ENCODE data around the gene GPR179.
"Not testable (repeated sequence)": the region's sequence is repeated elsewhere in the genome, so short reads cannot be mapped to it uniquely, and the experiment has no call there.

GPR179 gene

DNA sequence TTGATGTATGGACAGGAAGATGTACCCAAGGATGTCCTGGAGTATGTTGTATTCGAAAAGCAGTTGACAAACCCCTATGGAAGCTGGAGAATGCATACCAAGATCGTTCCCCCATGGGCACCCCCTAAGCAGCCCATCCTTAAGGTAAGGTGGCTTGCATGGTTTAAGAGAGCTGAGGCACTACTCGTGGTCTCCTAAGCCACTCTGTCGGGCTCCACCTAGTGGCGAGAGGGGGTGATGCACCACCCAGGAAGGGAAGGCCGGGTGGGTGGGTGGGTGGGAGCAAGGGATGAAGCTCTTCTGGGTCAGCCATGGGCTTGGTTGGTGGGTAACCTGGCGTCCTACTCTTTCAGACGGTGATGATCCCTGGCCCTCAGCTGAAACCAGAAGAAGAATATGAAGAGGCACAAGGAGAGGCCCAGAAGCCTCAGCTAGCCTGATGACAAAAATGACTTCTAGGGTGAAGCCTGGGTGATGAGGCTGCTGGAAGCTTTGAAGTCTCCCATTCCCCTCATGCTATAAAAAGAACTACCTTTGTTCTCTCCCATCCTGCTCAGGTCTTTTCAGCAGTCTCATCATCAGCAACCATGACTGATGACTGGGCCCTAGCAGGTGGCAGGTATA lies 21.5 kb downstream of the GPR179 start:
- peak; percentile 49 for DNase-seq (ENCODE audit: low read depth, low spot score)

DNA sequence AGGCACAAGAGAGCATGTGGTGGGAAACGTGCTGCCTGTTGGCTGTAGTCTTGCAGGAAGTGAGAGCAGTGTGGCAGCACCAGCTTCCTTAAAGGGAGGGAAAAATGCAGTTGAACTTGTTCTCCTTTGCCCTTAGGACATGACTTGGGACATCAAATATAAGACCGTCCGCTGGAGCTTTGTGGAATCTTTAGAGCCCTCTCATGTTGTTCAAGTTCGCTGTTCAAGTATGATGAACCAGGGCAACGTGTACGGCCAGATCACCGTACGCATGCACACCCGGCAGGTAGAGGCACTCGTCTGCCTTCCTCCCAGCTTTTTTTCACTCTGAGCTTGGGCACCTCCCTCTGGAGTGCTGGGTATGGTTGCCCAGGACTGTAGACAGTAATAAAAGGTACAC lies 23.3 kb downstream of the GPR179 start:
- peak; percentile 67 for DNase-seq (ENCODE audit: low read depth, low spot score)

DNA sequence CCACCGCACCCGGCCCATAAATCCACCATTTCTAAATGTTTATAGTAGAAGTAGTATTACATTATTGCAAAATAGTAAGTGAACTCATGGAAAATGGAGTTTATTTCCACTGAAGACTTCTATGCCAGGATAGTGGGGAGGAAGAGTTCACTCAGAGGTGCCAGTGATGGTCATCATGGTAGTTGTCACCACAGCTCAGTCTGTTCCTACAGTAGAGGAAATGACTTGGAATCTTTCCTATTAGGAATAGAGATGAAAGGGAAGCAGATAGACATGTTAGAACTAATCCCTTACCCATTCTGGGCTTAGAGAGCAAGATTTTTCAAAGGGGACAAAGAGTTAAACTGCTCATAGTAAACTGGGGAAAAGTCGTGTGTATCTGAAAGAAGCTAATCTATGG lies 26.7 kb downstream of the GPR179 start:
- DNase-seq (ENCODE audit: low read depth, low spot score): no peak

DNA sequence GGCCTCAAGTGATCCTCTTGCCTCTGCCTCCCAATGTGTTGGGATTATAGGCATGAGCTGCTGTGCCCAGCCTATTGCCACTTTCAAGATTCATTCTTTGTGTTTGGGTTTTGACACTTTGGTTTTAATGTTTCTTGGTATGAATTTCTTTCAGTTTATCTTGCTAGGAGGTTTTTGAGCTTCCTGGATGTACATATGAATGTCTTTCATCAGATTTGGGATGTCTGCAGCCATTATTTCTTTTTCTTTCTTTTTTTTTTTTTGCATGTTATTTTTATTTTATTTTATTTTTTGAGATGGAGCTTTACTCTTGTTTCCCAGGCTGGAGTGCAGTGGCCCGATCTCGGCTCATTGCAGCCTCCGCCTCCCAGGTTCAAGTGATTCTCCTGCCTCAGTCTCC lies 28.3 kb downstream of the GPR179 start:
- DNase-seq (ENCODE audit: low read depth, low spot score): no peak

DNA sequence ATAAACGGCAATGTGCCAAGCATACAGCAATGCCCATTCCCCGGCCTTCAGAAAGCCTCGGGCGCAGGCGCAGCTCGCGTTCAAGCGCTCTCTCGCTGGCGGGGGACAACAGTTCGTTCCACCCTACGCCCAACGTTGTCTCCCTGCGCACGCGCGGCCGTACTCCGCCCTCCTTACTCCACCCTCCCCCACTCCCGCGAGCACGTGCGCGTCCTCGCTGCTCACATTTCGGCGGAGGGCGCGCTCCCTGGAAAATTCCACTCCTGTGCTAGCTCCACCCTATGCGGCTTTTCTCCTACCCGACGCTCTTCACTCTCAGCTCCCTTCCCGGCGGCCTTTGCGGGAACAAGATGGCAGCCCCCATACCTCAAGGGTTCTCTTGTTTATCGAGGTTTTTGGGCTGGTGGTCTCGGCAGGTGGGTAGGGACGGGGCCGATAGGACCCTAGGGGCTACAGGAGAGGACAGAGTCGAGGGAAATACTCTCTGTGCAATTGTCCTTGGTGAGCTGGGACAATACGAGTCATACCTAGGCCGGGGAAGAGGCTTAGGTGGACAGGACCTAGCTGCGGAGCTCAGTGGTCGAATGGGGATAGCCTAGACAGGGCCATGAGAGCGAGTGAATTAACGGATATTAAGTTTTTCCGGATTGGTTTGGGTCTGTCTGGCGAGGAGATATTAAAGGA lies 46.8 kb downstream of the GPR179 start, which contains the start of gene MRPL45:
Gene MRPL45 (plus strand): TSS at position 335 of the 684 bp plus-strand sequence. CDS start 16 bp downstream, at position 351.
- DNase-seq (ENCODE audit: low read depth, low spot score): peak; percentile 99

DNA sequence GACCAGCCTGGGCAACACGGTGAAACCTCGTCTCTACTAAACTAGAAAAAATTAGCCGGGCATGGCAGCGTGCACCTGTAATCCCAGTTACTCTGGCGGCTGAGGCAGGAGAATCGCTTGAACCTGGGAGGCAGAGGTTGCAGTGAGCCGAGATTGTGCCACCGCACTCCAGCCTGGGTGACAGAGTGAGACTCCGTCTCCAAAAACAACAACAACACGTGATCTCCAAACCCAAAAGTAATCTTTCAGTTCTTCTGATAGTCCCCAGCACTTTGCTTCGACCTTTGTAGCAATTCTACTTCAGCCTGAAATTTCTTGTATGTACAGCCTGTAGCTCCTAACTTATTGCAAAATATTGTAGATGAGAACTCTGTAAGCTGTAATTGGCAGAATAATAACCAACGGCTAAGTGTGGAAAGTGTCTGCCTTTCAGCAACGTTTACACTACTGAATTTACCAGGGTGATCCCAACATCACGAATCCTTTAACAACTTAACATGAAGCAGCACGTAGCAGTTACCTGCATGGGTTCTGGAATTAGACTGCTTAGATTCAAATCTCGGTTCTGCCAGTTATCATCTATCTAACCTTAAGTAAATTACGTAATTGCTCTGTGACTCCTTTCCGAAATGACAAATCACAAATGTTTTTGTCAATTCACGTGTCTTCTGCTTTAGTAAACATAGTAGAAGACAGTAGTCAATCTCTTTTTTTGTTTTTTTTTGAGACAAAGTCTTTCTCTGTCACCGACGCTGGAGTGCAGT lies 48.0 kb downstream of the GPR179 start:
- DNase-seq (ENCODE audit: low read depth, low spot score): not testable (repeated sequence)

DNA sequence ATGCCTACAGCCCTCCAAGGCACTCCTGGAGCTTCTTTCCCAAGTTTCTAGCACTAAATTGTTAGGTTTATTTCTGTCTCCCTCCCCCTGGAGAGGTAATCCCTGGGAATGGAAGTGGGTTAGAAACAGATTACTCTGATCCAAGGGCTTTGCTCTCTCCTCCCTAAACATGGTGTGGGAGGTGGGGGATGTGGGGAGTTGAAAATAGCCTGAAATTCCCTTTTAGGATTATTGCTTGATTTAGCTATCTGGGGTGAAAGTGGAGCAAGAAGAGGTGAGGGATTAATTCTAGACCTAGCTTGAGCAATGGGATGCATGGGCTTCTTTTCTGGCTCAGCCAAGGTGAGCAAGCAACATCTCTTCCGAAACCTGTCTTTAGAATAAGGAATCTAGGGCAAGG lies 54.0 kb downstream of the GPR179 start:
- DNase-seq (ENCODE audit: low read depth, low spot score): not testable (repeated sequence)

DNA sequence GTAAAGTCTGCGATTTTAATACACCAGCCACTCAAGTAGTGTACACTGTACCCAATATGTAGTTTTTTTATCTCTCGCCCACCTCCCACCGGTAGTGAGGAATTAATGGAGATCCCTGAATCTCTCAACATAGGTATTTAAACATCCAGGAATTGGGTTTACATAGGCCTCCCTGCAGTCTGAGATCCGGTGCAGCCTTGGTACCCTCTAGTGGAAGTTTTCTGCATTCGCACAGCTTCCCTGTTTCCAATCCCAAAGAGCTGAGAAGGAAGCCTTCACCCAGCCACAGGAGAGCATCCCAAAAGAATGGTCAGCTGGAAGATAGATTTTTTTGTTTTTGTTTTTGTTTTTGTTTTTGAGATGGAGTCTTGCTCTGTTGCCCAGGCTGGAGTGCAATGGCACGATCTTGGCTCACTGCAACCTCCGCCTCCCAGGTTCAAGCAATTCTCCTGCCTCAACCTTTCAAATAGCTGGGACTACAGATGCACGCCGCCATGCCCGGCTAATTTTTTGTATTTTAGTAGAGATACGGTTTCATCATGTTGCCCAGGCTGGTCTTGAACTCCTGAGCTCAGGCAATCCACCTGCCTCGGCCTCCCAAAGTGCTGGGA lies 55.4 kb downstream of the GPR179 start:
- DNase-seq (ENCODE audit: low read depth, low spot score): peak; percentile 46

DNA sequence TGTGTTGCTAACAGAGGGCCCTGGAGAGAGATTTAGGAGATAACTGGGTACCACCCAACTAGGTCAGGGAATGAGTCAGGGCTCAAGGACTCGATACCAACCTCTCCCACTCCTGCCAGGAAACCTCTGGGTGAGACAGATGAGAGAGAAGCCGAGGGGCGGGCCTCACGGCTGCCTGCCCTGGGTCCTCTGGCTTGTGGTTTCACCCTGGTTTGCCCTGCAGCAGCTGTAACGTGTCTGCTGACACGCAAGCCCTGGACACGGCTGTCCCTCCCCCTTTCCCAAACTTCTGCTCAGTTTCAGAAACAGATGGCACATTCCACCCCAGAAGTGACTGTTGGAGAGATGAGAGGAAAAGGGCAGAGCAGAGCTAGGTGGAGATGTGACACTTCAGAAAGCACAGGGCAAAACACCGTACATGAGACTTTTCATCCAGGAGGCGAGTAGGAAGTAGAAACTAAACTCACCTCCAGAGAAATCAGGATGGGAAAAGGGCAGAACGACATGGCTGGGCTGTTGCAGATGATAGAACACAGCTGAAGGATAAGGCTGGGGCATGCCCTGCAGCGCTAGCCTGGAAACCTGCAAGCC lies 57.2 kb downstream of the GPR179 start:
- peak; percentile 43 for DNase-seq (ENCODE audit: low read depth, low spot score)

DNA sequence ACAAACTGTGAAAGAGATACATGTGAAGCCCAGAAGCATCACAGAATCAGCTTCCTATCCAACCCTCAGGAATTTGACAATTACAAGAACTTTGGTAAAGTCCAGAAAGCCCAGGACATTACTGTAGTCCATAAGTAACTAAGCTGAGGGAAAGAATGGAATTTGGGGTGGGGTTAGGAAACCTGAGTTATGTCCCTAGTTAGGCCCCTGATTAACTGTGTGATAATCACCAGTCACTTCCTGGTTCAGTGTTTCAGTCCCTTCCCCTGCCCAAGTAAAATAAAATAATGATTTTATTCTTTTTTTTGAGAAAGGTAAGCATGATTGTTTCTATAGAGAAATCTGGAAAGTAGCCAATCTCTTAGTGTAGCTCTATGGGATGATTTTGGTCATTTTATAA lies 57.8 kb downstream of the GPR179 start:
- DNase-seq (ENCODE audit: low read depth, low spot score): not testable (repeated sequence)
